HG03045 (cell line): ENCODE data around the gene RDX.
A peak's percentile ranks its signal among the peaks of the same experiment; 100 is the strongest.
"Not testable (repeated sequence)": the region's sequence is repeated elsewhere in the genome, so short reads cannot be mapped to it uniquely, and the experiment has no call there.

ENCODE experiments used
- ATAC-seq: cut with Tn5 transposase; IDR thresholded peaks from one replicate; pipeline ENCODE4 v1.9.1; 2021; ENCODE audit warnings: mild to moderate bottlenecking, moderate library complexity; ENCODE audit not compliant: unreplicated experiment

The RDX gene

DNA sequence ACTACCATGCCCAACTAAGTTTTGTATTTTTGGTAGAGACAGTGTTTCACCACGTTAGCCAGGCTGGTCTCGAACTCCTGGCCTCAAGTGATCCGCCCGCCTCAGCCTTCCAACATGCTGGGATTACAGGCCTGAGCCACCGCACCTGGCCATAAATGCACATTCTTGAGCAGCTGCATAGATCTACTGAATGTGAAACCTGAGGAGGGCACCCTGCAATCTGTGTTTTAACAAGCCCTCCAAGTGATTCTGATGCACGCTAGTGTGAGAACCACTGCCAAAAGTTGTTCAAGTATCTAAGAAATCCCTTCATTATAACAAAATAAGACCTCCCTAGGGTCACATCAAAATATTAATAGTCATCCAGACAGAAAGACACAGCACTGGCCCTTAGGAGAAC, 89.3 kb downstream of the RDX start:
- ATAC-seq = no peak

DNA sequence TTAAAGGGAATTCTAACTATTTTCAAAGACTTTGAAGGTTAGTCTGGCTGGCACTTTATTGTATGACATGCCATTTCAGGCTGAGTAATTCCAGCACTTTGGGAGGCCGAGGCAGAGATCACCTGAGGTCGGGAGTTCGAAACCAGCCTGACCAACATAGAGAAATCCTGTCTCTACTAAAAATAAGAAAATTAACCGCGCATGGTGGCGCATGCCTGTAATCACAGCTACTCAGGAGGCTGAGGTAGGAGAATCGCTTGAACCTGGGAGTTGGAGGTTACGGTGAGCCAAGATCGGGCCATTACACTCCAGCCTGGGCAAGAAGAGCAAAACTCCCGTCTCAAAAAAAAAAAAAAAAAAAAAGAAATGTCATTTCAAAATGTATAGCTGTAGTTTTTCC, 95.6 kb downstream of the RDX start:
- no peak for ATAC-seq

DNA sequence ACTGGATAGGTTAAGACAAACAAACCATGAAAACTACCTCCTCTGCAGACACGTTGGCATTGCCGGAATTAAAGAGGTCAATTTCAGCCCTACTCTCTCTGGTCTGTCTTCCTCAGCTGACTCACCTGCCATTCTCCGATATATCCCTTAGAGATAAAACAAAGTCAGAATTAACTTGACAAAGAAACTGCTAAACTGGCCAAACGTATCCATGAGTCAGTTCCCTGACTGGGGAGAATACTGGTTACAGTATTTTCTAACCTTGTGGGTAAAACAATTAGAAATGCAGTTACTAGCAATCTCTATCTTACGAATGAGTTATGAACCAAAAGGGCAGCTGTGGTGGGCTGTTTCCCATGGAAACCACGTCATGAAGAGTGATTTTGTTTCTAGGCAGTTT, 96.2 kb downstream of the RDX start:
- no peak for ATAC-seq

DNA sequence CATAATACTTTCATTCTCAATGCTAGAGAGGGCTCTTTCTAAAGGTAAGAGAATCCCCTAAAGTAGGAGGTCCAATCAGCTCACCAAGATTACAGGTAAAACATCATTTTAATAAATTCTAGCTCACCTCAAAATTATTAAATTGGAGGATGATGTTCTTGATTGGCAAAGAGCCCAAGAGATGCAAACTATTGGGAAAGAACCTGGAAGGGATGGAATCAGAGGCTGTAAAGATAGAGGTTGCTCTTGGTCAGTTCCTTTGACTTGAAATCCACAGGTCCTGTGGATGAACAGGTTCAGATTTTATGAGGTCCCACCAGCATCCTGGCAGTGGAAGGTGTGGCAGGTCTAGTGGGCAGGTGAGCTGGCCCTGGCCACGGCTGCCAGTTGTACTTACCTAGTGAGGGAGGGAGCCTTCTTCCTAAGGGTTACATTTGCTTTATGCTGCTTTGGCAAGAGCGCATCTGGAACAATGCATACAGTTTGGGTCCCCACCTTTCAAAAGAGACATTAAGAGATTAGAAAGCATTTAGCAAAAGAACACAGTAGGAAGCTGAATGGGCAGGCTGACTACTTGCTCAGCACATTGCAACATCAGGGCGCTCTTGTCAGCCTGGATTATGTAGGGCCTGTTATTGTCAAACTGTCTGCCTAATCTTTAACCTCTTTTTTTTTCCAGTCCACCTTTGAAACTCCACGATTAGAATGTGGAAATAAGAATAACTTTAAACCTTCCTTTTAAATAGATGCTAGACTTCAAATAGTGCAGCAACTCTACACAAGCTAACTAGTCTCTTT, 97.0 kb downstream of the RDX start:
- ATAC-seq = no peak

DNA sequence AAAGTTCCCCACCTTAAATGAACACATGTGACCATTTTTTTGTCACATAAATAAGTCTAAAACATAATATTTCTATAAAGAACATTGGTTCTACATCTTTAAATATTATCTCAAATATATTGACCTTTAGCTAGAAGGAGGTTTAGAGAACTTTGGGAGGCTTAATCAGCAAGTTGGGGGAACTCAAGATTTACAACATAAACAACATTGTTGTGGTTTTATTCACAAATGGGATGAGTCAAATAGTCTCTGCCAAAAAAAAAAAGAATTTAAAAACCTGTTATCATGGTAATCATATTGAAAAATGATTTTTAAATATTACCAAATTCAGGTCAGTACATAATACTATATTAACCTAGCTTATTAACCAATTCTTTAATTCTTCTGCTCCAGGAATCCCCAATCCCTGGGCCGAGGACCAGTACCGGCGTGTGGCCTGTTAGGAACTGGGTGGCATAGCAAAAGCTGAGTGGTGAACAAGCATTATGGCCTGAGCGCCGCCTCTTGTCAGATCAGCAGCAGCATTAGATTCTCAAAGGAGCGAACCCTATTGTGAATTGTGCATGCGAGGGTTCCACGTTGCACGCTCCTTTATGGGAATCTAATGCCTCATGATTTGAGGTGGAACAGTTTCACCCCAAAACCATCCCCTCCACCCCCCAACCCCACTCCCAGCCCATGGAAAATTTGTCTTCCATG, 98.2 kb downstream of the RDX start:
- ATAC-seq = no peak

DNA sequence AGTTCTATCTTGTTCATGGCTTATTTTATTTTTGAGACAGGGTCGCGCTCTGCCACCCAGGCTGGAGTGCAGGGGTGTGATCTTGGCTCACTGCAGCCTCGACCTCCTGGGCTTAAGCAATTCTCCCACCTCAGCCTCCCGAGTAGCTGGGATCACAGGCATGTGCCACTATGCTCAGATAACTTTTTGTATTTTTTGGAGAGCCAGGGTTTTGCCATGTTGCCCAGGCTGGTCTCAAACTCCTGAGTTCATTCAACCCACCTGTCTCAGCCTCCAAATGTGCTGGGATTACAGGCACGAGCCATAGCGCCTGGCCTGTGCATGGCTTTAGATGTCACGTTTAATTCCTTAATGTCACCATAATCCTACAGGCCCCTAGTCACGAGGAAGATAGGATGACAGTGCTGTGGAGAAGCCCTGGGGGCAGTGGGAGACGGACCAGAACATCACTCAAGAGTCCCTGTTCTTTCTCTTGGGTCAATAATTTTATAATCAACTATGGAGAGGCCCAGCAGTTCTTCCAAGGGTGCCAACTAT, 99.5 kb downstream of the RDX start:
- no peak for ATAC-seq

DNA sequence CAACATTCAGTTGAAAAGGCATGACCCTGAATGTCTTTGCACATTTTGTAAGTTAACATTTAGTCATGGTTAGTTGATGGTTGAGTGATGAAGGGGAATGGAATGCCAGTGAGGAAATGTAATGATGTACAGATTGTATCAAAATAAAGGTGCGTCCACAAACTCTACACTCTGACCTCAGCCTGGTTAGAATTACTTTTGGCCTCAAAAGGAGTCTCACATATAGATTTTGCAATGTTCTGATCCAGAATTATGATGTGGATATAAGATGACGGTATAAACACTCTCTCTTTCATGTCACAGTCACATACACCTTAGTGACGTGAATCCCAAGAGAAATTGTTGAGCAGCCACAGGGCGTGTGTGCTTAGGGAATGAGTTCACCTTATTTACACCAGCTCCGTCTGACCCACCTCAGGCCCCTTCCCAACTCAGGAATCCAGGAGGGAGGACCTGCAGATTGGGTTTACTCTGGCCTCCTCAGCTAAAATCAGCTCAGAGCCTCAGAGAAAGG, 100.1 kb downstream of the RDX start:
- ATAC-seq = no peak

DNA sequence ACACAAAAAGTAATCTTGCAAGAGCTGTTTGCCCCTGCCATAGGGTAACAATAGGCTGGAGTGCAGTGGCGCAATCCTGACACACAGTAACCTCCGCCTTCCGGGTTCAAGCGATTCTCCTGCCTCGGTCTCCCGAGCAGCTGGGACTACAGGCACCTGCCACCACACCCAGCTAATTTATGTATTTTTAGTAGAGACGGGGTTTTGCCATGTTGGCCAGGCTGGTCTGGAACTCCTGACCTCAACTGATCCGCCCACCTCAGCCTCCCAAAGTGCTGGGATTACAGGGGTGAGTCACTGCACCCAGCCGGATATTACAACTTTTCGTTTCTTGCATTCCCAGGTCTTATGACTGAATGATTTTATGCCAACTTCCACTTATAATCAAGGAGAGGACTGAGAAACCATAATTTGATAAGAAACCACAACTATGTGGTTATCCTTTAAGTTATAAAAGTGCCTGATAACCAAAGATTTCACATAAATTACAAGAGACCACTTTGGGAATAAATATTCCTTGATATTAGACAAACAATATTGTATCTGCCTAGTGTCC, 102.1 kb downstream of the RDX start:
- ATAC-seq = not testable (repeated sequence)

DNA sequence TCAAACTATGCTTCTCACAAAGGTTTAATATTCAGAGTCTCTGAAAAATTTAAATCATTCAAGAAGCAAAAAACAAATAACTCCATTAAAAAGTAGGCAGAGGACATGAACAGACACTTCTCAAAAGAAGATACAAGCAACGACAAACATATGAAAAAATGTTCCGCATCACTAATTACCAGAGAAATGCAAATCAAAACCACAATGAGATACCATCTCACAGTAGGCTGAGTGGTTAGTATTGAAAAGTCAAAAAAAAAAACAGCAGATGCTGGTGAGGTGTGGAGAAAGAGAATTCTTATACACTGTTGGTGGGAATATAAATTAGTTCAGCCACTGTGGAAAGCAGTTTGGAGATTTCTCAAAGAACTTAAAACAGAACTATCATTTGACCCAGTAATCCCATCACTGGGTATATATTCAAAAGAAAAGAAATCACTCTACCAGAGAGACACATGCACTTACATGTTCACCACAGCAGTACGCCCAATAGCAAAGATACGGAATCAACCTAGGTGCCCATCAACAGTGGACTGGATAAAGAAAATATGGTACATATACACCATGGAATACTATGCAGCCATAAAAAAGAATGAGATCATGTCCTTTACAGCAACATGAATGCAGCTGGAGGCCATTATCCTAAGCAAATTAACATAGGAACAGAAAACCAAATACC, 103.7 kb downstream of the RDX start:
- peak; percentile 64 for ATAC-seq

DNA sequence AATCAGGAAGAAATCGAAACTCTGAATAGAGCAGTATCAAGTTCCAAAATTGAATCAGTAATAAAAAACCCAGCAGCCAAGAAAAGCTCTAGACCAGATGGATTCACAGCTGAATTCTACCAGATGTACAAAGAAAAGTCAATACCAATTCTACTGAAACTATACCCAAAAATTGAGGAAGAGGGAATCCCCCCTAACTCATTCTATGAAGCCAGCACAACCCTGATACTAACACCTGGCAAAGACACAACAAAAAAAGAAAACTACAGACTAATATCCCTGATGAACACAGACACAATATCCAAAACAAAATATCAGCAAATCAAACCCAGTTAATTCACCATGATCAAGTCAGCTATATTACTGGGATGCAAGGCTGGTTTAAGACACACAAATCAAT, 105.5 kb downstream of the RDX start:
- ATAC-seq = no peak

DNA sequence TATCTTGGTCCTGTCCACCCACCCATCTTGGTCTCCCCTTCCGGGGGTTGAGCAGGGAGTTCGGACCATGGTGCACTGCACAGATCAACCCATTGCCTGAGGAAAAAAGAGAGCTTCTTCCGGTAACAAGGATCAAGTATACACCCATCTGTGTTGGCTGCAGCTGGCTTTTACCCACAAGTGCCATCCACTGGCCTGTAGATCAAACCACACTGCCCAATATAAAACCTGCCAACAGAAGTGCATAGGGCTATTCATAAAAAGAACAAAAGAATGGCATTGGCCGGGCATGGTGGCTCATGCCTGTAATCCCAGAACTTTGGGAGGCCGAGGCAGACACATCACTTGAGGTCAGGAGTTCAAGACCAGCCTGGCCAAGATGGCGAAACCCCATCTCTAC, 108.7 kb downstream of the RDX start:
- ATAC-seq = no peak

DNA sequence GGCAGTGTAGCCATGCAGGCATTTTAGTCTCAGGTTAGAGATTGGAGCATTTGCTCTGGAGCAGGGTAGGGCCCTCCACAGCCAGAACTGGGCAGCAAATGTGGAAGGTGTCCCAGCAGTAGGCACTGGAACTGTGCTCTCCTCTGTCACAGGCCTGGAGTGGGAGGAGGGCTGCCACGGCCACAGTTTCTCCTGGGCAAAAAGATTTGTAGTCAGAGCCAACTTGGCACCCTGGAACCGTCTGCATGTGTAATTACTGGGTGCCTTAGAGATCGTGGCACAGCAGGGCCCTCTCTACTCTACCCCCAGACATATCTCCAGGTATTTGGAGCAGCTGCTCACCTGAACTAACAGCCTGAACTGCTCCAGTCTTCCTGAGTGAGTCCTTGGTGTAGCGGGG, 109.5 kb downstream of the RDX start:
- no peak for ATAC-seq

DNA sequence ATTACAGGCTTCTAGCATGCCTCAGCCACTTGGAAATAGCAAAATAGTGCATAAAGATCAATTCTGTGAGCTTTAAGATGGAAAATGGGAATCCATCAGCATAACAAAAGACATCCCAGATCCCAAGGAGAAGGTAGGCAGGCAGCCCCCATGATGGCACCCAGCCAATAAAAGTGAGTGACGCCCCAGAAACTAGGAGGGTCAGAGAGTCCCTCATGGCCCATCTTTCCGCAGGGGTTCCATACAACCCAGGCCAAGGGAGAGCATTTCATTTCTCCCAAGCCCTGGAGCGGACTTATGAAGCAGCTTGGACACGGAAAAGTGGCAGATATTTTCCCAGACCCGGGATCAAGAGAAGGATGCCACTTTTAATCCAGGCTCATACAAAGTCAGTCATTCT, 110.0 kb downstream of the RDX start:
- no peak for ATAC-seq

DNA sequence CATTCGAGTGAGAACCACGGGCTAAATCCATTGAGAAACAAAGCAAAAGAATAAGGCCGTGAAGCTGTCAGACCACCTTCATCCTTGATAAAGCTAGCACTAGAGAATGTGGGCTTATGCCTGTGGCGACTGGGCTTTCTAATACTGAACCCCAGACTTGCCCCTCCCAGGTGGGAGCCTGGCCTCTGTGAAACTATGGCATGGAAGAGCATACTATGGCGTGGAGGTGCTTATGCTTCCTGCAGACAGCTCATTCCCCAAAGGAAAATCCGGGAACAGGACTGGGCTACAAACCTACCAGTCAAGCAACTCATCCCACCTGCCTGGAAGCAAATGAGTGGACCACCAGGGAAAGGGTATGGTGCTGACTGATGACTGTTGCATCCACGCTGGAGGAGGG, 110.8 kb downstream of the RDX start:
- no peak for ATAC-seq

DNA sequence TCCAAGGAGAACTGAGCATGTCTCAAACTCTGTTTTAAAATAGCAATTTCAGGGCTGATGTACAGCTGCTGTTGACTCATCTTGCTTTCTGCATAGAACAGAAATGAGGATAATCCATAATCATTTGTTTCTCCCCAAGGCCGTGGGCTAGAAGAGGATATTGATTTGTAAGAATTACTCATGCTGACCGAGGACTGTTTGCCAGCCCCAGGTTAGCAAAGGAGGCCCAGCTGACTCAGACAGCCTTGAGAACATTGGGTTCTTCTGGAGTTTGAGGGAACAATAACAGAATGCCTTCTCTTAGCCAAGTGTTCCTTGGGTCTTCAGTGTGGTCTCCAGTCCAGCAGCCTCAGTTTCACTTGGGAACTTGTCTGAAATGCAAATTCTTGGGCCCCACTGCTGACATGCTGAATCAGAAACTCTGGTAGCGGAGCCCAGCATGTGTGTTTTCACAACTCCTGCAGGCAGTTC, 111.3 kb downstream of the RDX start:
- ATAC-seq = no peak

DNA sequence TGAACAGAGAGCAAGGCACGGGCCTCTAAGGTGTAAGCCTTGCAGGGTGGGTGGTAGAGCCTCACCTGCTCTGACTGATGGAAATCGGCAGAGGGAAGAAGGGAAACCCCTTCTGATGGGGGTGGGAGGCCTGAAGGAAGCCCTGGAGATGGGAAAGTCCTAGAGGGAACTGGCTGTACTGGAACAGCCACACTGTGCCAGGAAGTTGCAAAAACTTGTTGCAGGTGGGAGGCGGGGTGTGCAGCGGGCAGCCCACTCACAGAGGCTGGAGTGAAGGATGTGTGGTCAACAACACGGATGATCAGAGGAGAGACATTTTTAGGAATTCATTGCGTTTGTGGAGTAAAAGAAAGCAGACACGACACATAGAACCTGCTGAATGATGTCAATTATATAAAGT, 112.0 kb downstream of the RDX start:
- no peak for ATAC-seq

DNA sequence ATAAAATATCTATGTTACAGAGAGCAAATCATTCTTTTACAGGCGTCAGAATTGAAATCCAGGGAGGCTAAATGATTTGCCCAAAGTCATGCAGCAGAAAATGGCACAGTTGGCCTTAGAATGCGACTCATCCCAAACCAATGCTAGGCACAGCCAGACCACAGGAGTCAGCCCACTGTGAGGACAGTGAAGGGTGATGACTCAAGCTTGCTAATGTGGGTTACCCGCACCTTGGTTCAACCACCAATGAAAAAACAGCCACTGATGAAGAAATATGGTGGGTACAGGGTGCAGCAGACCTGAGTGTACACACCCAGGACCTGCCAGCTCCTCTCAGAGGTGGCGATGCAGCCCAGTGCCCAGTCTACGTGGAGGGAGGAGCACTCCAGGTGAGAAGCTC, 113.5 kb downstream of the RDX start:
- ATAC-seq = no peak

DNA sequence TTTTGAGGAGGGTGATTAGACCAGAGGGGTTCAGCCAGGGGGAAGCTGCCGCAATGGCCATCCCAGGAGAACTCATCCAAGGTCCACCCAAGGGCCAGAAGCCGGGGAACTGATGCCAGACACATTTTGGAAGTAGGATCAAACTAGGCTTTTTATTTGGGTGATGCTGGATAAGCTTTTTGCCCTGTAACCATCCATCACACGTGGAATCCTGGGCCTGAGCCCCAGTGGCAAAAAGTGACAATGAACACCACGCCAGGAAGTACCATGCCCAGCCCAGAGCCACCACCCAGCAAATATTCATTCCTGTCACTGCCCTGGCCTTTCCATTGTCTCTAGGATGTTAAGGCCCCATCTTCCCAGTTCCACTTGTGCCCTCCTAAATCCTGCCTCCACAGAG, 117.3 kb downstream of the RDX start:
- no peak for ATAC-seq

DNA sequence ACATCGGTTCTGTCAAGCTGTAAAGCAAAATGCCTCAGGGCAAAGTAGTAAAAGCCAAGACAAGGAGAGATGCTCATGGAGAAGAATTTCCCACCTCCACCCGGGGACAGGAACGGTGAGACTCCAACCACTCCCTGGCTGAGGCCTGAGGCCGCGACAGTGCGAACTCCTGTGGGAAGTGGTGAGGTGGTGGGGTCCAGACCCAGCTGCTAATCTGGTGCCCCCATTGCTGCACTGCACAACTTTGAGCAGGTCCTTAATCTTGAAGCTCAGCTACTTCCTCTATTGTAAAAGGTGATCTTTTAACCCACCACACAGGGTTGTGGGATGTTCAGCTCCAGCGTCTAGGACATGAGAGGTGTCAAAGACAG, 119.3 kb downstream of the RDX start:
- ATAC-seq = no peak

DNA sequence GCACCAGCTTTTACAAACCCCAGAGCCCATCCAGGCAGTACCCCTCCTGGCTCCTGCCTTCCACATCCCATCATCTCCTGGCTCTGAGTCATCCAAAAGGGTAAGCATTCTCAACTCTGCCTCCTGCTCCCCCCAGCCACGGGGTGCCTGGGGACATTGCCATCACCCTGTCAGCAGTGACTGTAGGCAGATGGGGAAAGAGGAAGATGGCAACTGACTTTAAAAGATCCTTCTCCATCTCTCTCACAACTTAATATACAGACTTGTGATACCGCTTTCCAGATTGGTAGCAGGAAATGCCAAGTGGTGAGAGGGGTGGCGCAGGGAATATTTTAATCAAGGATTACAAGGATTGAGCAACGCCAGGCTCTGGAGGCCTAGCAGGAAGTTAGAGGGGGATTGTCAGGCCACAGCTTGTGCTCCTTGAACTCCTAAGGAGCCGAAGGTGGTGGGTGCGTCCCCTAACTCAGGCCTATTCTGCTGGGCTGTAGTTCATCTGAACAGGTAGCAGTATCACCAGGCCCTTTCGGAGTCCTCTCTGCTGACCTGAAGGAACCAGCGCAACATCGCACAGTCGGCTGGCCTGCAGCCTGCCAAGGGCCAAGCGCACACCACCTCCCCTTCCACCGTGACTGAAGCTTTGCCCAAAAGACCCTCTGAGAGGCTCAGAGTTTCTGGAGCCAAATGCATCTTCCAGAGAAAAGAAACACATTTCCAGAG, 119.9 kb downstream of the RDX start:
- no peak for ATAC-seq
